ENCODE measurements around the gene ADCY9. TPM values are rescaled to one million over a fixed set of nuclear protein-coding genes. Genes with fewer than 3 reads are reported as not detected.

Gene ADCY9
- total and polyA plus RNA-seq, 2 experiments from 2014 or later = 7.1 to 28.4 TPM

GRCh38 chr16:4004206-4004605 lies 112.0 kb downstream of the ADCY9 start:
- TF ChIP-seq CTCF (IDR thresholded peaks at IDR 0.05; ENCODE audit: low read depth, low read length) = no peak
- H3K4me3 ChIP-seq = no peak overlapping the region
- no peaks in the 10 kb centered on the region for H3K36me3 ChIP-seq
- DNase-seq (ENCODE audit: low read depth in 1 of 2, low spot score in 1 of 2) = no peak
- peaks cover 5% of the 10 kb centered on the region for H3K4me1 ChIP-seq (ENCODE audit: low read depth)
- no peak overlapping the region for H3K27ac ChIP-seq
- no peaks in the 10 kb centered on the region for H3K9me3 ChIP-seq (ENCODE audit: low read depth)
- H3K27me3 ChIP-seq = no peaks in the 10 kb centered on the region

GRCh38 chr16:4003576-4003975 lies 112.7 kb downstream of the ADCY9 start:
- no peaks in the 10 kb centered on the region for H3K9me3 ChIP-seq (ENCODE audit: low read depth)
- H3K27ac ChIP-seq = no peak overlapping the region
- H3K27me3 ChIP-seq = no peaks in the 10 kb centered on the region
- no peaks in the 10 kb centered on the region for H3K36me3 ChIP-seq
- no peak overlapping the region for H3K4me3 ChIP-seq
- no peak for TF ChIP-seq CTCF (IDR thresholded peaks at IDR 0.05; ENCODE audit: low read depth, low read length)
- peaks cover 5% of the 10 kb centered on the region for H3K4me1 ChIP-seq (ENCODE audit: low read depth)
- no peak for DNase-seq (ENCODE audit: low read depth in 1 of 2, low spot score in 1 of 2)

- no peaks in the 10 kb centered on the region for H3K9me3 ChIP-seq (ENCODE audit: low read depth)
- no peak for TF ChIP-seq CTCF (IDR thresholded peaks at IDR 0.05; ENCODE audit: low read depth, low read length)
- no peak for DNase-seq (ENCODE audit: low read depth in 1 of 2, low spot score in 1 of 2)
- H3K4me3 ChIP-seq = no peak overlapping the region
- H3K27ac ChIP-seq = no peak overlapping the region
- H3K36me3 ChIP-seq = no peaks in the 10 kb centered on the region
- peaks cover 5% of the 10 kb centered on the region for H3K4me1 ChIP-seq (ENCODE audit: low read depth)
- H3K27me3 ChIP-seq = no peaks in the 10 kb centered on the region
Observed at GRCh38 chr16:4003166-4003565, 113.1 kb downstream of the ADCY9 start.

GRCh38 chr16:4002121-4002520 lies 114.1 kb downstream of the ADCY9 start:
- H3K4me1 ChIP-seq (ENCODE audit: low read depth) = peaks cover 5% of the 10 kb centered on the region
- no peak for DNase-seq (ENCODE audit: low read depth in 1 of 2, low spot score in 1 of 2)

GRCh38 chr16:3999479-4000325 lies 116.5 kb downstream of the ADCY9 start:
- H3K27ac ChIP-seq = no peak overlapping the region

More at GRCh38 chr16:4002121-4002520, 114.1 kb downstream of the ADCY9 start:
- no peaks in the 10 kb centered on the region for H3K9me3 ChIP-seq (ENCODE audit: low read depth)
- no peaks in the 10 kb centered on the region for H3K36me3 ChIP-seq
- TF ChIP-seq CTCF (IDR thresholded peaks at IDR 0.05; ENCODE audit: low read depth, low read length) = no peak
- H3K4me3 ChIP-seq = no peak overlapping the region
- H3K27me3 ChIP-seq = no peaks in the 10 kb centered on the region
- no peak overlapping the region for H3K27ac ChIP-seq

More at GRCh38 chr16:3999479-4000325, 116.5 kb downstream of the ADCY9 start:
- Histone ChIP-seq H3K4me3 (no peak overlapping the region), H3K36me3 (no peaks in the 10 kb centered on the region), H3K9me3 (ENCODE audit: low read depth) (no peaks in the 10 kb centered on the region), H3K27me3 (no peaks in the 10 kb centered on the region), H3K4me1 (ENCODE audit: low read depth) (peaks cover 4% of the 10 kb centered on the region)
- DNase-seq (ENCODE audit: low read depth in 1 of 2, low spot score in 1 of 2) = peak; percentile 20 to 93
- TF ChIP-seq CTCF (IDR thresholded peaks at IDR 0.05; ENCODE audit: low read depth, low read length) = no peak
